MM.1S (cell line): ENCODE measurements around the gene DDX3X.
"Not testable (repeated sequence)": the region's sequence is repeated elsewhere in the genome, so short reads cannot be mapped to it uniquely, and the experiment has no call there.

Source experiments
- EZH2 ChIP-seq: fragments of 300-600 bp; sonication (generic); optimal IDR thresholded peaks from 2 replicates; pipeline ENCODE3; 2017; ENCODE audit warnings: low read depth, mild to moderate bottlenecking, antibody characterized with exemption, low read length, mixed read lengths
- EZH2phosphoT487 ChIP-seq: fragments of 300-600 bp; sonication (generic); IDR thresholded peaks from 2 replicates; pipeline ENCODE4 v1.6.1; 2018; ENCODE audit warnings: antibody characterized with exemption, low read length
- TF ChIP-seq, protein P1 (sequence below): fragments of 300-600 bp; sonication (generic); IDR thresholded peaks from 2 replicates; pipeline ENCODE4 v1.5.1; 2016; ENCODE audit warnings: antibody characterized with exemption, low read length, mixed read lengths

DNA sequence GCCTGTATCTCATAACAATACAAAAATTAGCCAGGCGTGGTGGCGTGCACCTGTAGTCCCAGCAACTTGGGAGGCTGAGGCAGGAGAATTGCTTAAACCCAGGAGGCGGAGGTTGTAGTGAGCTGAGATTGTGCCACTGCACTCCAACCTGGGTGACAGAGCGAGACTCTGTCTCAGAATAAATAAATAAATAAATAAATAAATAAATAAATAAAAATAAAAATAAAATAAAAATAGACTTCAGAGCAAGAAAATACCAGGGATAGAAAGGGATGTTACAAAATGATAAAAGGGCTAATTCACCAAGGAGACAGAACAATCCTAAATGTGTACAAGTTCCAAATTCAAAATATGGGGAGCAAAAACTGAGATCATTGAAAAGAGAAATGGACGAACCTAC is 37.6 kb downstream of the DDX3X start:
- TF ChIP-seq, protein P1, sequence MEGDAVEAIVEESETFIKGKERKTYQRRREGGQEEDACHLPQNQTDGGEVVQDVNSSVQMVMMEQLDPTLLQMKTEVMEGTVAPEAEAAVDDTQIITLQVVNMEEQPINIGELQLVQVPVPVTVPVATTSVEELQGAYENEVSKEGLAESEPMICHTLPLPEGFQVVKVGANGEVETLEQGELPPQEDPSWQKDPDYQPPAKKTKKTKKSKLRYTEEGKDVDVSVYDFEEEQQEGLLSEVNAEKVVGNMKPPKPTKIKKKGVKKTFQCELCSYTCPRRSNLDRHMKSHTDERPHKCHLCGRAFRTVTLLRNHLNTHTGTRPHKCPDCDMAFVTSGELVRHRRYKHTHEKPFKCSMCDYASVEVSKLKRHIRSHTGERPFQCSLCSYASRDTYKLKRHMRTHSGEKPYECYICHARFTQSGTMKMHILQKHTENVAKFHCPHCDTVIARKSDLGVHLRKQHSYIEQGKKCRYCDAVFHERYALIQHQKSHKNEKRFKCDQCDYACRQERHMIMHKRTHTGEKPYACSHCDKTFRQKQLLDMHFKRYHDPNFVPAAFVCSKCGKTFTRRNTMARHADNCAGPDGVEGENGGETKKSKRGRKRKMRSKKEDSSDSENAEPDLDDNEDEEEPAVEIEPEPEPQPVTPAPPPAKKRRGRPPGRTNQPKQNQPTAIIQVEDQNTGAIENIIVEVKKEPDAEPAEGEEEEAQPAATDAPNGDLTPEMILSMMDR = not testable (repeated sequence)
- not testable (repeated sequence) for TF ChIP-seq EZH2phosphoT487, EZH2
